Thyroid gland (tissue), 4 donors: ENCODE data around the gene ZFAND2B. TPM values are rescaled to one million over a fixed set of nuclear protein-coding genes. Genes with fewer than 3 reads are reported as not detected.

Source experiments
- DNase-seq, 2 donors: peaks; one replicate each; pipeline ENCODE4 v3.0.0-alpha.2; 2019
- H3K27ac ChIP-seq, 3 donors: fragments of 200-600 bp; sonication (generic); 1 replicate in 2 of 3; 2 replicates in 1 of 3; pipeline ENCODE4 v1.5.1; 2016 to 2019; ENCODE audit warnings: mild to moderate bottlenecking in 1 of 3, moderate library complexity in 1 of 3
- H3K27me3 ChIP-seq: fragments of 200-600 bp; sonication (generic); one replicate; pipeline ENCODE4 v1.5.1; 2019
- H3K36me3 ChIP-seq, 2 donors: fragments of 200-600 bp; sonication (generic); one replicate each; pipeline ENCODE4 v1.5.1; 2016 to 2019
- H3K4me1 ChIP-seq, 2 donors: fragments of 200-600 bp; sonication (generic); one replicate each; pipeline ENCODE4 v1.5.1; 2017 to 2019
- H3K4me3 ChIP-seq, 3 donors: fragments of 200-600 bp; sonication (generic); replicated peaks in 1 of 3; 1 replicate in 2 of 3; 2 replicates in 1 of 3; pipeline ENCODE4 v1.5.1; 2016; ENCODE audit warnings: mild to moderate bottlenecking in 1 of 3
- H3K9me3 ChIP-seq: fragments of 200-600 bp; sonication (generic); one replicate; pipeline ENCODE4 v1.5.1; 2017
- POLR2A ChIP-seq, 2 donors: fragments of 450-650 bp; IDR thresholded peaks; one replicate each; pipeline ENCODE4 v1.6.1; 2017; ENCODE audit warnings: antibody characterized with exemption in 2 of 2, mild to moderate bottlenecking in 2 of 2, moderate library complexity in 1 of 2
- WGBS, 2 donors: methylation state at CpG; one replicate each; pipeline ENCODE4 v1.1.5; 2017; 5-methylcytosine and 5-hydroxymethylcytosine counted together
- intact Hi-C: fragments of 100-400 bp; cut with DNase I; formaldehyde crosslinking; loops from one replicate; pipeline ENCODE4 v1.15.1; 2023
- total RNA-seq, 4 donors: library from RNA; depleted of rRNA; stranded (reverse); fragments of >200 nt; gene quantifications; one replicate each; pipeline ENCODE4 v1.2.3, GENCODE V29; 2016
- TF ChIP-seq, protein P1 (sequence below), 6 experiments: fragments of 200-600 bp in 3 of 6; fragments of 450-650 bp in 3 of 6; sonication (generic) in 3 of 6; IDR thresholded peaks; one replicate each; pipeline ENCODE4 v1.5.1; 2016 to 2019; ENCODE audit warnings: antibody characterized with exemption in 6 of 6, mild to moderate bottlenecking in 2 of 6, inconsistent platforms in 1 of 6, moderate library complexity in 1 of 6

ZFAND2B gene
- total RNA-seq, 4 donors from 2014 or later = 78.7 to 131 (median 92.0) TPM

DNA sequence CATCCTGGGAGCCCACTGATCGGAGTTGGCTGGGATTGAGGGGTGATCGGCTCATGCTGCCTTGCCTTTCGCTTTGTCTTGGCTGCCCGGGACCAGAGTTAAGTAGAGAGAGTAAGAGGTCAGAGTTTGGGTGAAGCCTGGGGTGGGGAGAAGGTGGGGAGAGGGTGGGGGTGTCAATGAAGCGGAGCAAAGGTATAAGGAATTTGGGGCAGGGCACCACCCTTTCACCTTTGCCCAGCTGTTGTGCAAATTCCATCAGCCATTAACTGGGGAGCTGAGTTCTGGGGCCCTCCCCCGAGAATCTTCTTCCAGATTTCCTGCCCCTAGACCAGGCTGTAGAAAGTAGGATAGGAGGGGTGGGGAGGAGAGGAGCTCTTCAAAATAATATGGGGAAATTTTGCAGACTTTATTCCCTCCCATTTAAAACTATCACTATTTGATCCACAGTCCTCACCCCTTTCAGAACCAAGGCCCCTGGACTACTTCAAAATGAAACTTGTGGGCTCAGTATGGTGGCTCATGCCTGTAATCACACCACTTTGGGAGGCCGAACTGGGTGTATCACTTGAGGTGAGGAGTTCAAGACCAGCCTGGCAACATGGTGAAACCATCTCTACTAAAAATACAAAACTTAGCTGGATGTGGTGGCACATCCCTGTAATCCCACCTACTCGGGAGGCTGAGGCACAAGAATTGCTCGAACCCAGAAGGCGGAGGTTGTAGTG lies 36.5 kb upstream of the ZFAND2B start, which contains the start of gene SLC23A3:
SLC23A3 (minus strand) TSS at position 100 of the 725 bp plus-strand sequence; CDS start at position 55, 45 bp downstream.
- no peaks in the 10 kb centered on the region for H3K9me3 ChIP-seq
- DNase-seq = no peak
- peaks cover 28 to 30% of the 10 kb centered on the region in 2 donors for H3K36me3 ChIP-seq
- intact Hi-C loops = loop anchor here (10.0 kb wide), 1 partner anchor 215 kb away; the partner anchor contains the start of gene DNPEP
- WGBS, 2 donors = 85 to 90% methylated on average over 10 of the region's 10 CpGs
- no peaks in the 10 kb centered on the region for H3K27me3 ChIP-seq
- peaks cover 0 to 15% of the 10 kb centered on the region in 2 donors for H3K4me1 ChIP-seq
- no peak for TF ChIP-seq POLR2A (IDR thresholded peaks at IDR 0.05)
- TF ChIP-seq, protein P1, sequence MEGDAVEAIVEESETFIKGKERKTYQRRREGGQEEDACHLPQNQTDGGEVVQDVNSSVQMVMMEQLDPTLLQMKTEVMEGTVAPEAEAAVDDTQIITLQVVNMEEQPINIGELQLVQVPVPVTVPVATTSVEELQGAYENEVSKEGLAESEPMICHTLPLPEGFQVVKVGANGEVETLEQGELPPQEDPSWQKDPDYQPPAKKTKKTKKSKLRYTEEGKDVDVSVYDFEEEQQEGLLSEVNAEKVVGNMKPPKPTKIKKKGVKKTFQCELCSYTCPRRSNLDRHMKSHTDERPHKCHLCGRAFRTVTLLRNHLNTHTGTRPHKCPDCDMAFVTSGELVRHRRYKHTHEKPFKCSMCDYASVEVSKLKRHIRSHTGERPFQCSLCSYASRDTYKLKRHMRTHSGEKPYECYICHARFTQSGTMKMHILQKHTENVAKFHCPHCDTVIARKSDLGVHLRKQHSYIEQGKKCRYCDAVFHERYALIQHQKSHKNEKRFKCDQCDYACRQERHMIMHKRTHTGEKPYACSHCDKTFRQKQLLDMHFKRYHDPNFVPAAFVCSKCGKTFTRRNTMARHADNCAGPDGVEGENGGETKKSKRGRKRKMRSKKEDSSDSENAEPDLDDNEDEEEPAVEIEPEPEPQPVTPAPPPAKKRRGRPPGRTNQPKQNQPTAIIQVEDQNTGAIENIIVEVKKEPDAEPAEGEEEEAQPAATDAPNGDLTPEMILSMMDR (IDR thresholded peaks at IDR 0.05) = no peak
- H3K27ac ChIP-seq = peak within 1 kb of the TSS in 1 of 3 donors; percentile 59
- H3K4me3 ChIP-seq = no peak within 1 kb of the TSS

DNA sequence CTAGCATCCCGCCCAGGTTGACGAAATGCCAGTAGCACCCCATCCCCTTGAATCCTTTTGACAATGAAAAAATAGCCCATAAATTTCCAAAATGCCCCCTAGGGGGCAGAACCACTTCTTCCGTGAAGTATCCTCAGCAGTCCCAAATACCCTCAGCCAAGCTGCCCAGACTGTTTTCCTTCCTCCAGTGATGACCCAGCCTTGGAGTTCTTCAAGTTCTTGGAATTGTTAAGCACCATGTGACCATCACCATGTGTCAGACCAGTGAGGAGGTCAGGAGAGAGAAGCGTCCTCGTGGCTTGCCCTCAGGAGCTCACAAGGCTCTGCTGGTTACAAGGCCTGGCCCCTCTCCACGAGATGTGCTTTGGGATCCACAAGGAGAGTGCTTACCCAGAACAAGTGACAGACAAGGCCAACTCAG lies 35.3 kb upstream of the ZFAND2B start:
- peaks cover 9 to 22% of the 10 kb centered on the region in 2 donors for H3K4me1 ChIP-seq
- H3K27ac ChIP-seq = peak overlapping the region; percentile 44 to 67 (median 59)

DNA sequence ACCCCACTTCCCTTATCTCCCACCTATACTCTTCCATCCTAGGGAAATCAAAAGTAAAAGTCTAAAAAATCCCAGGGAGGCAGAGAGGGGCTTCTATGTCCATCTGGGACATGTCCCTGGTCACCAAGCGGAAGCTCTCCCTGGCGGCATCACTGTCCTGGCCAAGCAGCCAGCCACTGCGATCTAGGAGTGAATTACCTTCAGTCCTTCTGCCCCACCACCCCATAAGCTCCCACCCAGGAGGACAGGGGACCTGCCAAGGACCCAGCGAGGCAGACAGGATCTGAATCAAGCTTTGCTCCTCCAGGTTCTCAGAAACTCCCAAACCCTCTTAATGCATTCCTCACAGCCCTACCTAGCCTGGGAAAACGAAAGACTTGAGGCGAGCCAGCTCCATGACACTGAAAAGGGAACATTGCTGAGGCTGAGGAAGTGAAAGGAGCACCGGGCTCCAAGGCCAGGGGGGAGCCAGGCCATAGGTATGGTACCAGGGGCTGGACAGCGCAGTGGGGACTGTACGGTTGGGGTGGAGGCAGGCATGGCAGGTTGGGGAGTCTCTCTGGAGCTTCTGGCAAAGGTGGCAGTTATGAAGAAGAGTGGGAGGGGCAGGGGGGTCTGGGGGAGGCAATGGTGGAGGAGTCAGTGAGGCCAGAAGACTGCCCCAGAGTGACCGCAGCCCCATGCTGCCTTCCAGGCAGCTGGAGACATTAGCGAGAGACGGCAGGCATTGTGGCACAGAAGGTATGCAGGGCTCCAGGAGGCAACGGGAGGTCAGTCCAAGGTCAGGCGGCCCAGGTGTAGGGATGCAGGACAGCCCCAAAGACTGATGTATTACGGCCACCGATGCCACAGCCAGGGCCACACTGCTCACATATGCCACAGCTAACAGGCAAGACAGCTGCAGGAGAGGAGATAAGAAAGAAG lies 34.1 kb upstream of the ZFAND2B start:
- Histone ChIP-seq H3K27me3 (no peaks in the 10 kb centered on the region), H3K27ac (peak overlapping the region in 2 of 3 donors; percentile 44 to 59), H3K9me3 (no peaks in the 10 kb centered on the region), H3K4me1 (peaks cover 9 to 22% of the 10 kb centered on the region in 2 donors), H3K36me3 (peaks cover 30% of the 10 kb centered on the region in 2 donors), H3K4me3 (no peak overlapping the region)
- no peak for DNase-seq
- 89 to 90% methylated on average over 16 of the region's 16 CpGs for WGBS, 2 donors
- intact Hi-C loops = no loop called here
- TF ChIP-seq, protein P1 (IDR thresholded peaks at IDR 0.05) = no peak
- no peak for TF ChIP-seq POLR2A (IDR thresholded peaks at IDR 0.05)

More for the DNA sequence above, 35.3 kb upstream of the ZFAND2B start:
- Histone ChIP-seq H3K36me3 (peaks cover 30% of the 10 kb centered on the region in 2 donors), H3K4me3 (no peak overlapping the region), H3K27me3 (no peaks in the 10 kb centered on the region), H3K9me3 (no peaks in the 10 kb centered on the region)
- no peak for TF ChIP-seq POLR2A (IDR thresholded peaks at IDR 0.05)
- TF ChIP-seq, protein P1 (IDR thresholded peaks at IDR 0.05) = peak; percentile 52 to 66 (median 60)
- 39 to 49% methylated on average over 6 of the region's 6 CpGs for WGBS, 2 donors
- peak; percentile 43 to 52 for DNase-seq
- intact Hi-C loops = no loop called here

DNA sequence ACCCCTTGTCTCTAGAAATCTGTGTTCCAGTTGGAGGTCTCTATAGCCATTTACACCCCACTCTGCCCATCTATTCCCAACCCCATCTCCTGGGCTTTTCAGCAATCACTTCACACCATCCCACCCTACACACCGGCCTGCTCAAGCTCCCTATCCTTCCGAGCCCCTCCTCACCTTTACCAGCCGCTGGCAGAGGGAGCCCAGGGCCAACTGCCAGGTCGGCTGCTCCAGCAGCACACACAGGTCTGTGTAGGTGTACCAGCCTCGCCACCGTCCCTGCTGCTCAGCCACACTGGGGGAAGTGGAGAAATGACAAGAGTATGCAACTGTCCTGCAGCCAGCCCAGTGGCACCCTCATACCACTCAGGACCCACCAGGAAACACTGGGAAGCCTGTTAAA lies 33.4 kb upstream of the ZFAND2B start:
- no peak for DNase-seq
- Histone ChIP-seq H3K27me3 (no peaks in the 10 kb centered on the region), H3K9me3 (no peaks in the 10 kb centered on the region), H3K27ac (no peak overlapping the region), H3K4me3 (no peak overlapping the region), H3K4me1 (peaks cover 9 to 22% of the 10 kb centered on the region in 2 donors), H3K36me3 (peaks cover 30% of the 10 kb centered on the region in 2 donors)
- no peak for TF ChIP-seq POLR2A (IDR thresholded peaks at IDR 0.05)
- TF ChIP-seq, protein P1 (IDR thresholded peaks at IDR 0.05) = no peak
- WGBS, 2 donors = 93 to 99% methylated on average over 6 of the region's 6 CpGs
- intact Hi-C loops = no loop called here
